Upper lobe of left lung (tissue), 6 donors: ENCODE data around the gene CCKAR. TPM values are rescaled to one million over a fixed set of nuclear protein-coding genes. Genes with fewer than 3 reads are reported as not detected.

Experiments used
- ATAC-seq, 2 donors: fragments of 200-7000 bp; cut with Tn5 transposase; one replicate each; pipeline ENCODE4 v1.9.1; 2022; ENCODE audit warnings: mild to moderate bottlenecking in 2 of 2, moderate library complexity in 2 of 2; ENCODE audit not compliant: low FRiP score in 2 of 2
- DNase-seq, 2 donors: peaks; one replicate each; pipeline ENCODE4 v3.0.0-alpha.2; 2019 to 2020
- H3K27ac ChIP-seq, 4 donors: fragments of 200-600 bp; sonication (generic); one replicate each; pipeline ENCODE4 v1.5.1; 2016 to 2019
- H3K27me3 ChIP-seq, 4 donors: fragments of 200-600 bp; sonication (generic); one replicate each; pipeline ENCODE4 v1.5.1; 2017 to 2019
- H3K36me3 ChIP-seq, 4 donors: fragments of 200-600 bp; sonication (generic); one replicate each; pipeline ENCODE4 v1.5.1; 2016 to 2019
- H3K4me1 ChIP-seq, 4 donors: fragments of 200-600 bp; sonication (generic); one replicate each; pipeline ENCODE4 v1.5.1; 2018 to 2019
- H3K4me3 ChIP-seq, 4 donors: fragments of 200-600 bp; sonication (generic); one replicate each; pipeline ENCODE4 v1.5.1; 2017 to 2019; ENCODE audit warnings: mild to moderate bottlenecking in 2 of 4, moderate library complexity in 1 of 4
- H3K9me3 ChIP-seq, 4 donors: fragments of 200-600 bp; sonication (generic); one replicate each; pipeline ENCODE4 v1.5.1; 2018 to 2019
- EP300 ChIP-seq, 4 donors: sonication (generic); formaldehyde crosslinking; IDR thresholded peaks; one replicate each; pipeline ENCODE4 v1.5.1; 2017; ENCODE audit warnings: antibody characterized with exemption in 4 of 4, control low read depth in 2 of 4
- POLR2A ChIP-seq, 4 donors: fragments of 450-650 bp; IDR thresholded peaks; one replicate each; pipeline ENCODE4 v1.5.1; 2016 to 2017; ENCODE audit warnings: antibody characterized with exemption in 4 of 4, mild to moderate bottlenecking in 2 of 4
- POLR2AphosphoS5 ChIP-seq, 2 donors: sonication (generic); formaldehyde crosslinking; IDR thresholded peaks; one replicate each; pipeline ENCODE4 v1.5.1; 2017; ENCODE audit warnings: antibody characterized with exemption in 2 of 2
- WGBS, 2 donors: methylation state at CpG; one replicate each; pipeline ENCODE4 v1.1.5; 2017 to 2018; 5-methylcytosine and 5-hydroxymethylcytosine counted together
- total RNA-seq, 6 donors: library from RNA; depleted of rRNA in 4 of 6; stranded (reverse); fragments of >200 nt in 4 of 6; gene quantifications; one replicate each; pipeline versions ENCODE4 v1.1.0 to v1.2.1, GENCODE V29; 2016 to 2021
- TF ChIP-seq, protein P1 (sequence below), 6 experiments: fragments of 450-650 bp in 4 of 6; fragments of 200-600 bp in 2 of 6; sonication (generic) in 2 of 6; IDR thresholded peaks; one replicate each; pipeline ENCODE4 v1.5.1; 2016 to 2019; ENCODE audit warnings: antibody characterized with exemption in 6 of 6
- donor health status: DM: no; HTN: no; CAD: no; lungs with moderate emphysema.
- donor health status: DM: no; HTN: yes; CAD: no; lungs with severe emphysema.

The CCKAR gene, protein sequence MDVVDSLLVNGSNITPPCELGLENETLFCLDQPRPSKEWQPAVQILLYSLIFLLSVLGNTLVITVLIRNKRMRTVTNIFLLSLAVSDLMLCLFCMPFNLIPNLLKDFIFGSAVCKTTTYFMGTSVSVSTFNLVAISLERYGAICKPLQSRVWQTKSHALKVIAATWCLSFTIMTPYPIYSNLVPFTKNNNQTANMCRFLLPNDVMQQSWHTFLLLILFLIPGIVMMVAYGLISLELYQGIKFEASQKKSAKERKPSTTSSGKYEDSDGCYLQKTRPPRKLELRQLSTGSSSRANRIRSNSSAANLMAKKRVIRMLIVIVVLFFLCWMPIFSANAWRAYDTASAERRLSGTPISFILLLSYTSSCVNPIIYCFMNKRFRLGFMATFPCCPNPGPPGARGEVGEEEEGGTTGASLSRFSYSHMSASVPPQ
- not detected for total RNA-seq

DNA sequence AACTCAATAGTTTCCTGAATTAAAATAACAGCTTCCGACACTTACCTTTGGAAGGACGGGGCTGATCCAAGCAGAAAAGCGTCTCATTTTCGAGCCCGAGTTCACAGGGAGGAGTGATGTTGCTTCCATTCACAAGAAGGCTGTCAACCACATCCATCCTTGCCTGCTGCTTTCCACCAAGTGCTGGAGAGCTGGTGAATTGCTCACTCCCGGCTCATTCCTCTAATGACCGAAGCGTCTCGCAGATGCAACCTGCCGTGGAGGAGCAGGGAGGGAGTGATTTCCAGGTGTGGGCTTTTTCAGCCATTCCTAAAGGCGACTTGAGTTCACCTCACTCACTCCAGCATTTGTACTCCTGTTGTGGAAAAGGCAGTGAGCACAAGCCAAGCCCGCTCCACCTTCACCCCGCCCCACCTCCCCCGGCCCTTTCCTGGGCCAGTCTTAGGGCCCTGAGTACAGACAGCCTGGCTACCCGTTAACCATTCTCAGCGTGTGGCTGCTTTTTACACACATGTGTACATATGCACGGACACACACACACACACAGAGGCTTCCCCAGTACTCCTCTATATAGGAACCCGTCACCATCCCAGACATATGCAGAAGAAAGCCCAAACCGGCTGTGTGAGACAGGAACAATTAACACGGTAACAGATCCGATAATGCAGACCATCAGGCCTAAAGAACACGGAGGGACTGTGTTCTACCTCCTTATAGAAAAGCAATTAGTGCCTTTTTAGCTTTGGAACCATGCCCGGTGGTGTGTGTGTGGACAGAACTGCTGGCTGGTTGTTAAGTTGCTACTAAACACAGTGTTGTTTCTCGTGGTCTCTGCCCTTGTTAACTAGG, at the start of gene CCKAR:
Gene CCKAR, minus strand, starts transcription at position 374 of the 849 bp plus-strand sequence. Its CDS starts 217 bp downstream, at position 157.
- Histone ChIP-seq H3K27me3 (no peaks in the 10 kb centered on the region), H3K36me3 (no peaks in the 10 kb centered on the region), H3K4me3 (no peak within 1 kb of the TSS), H3K9me3 (no peaks in the 10 kb centered on the region), H3K4me1 (no peaks in the 10 kb centered on the region), H3K27ac (no peak within 1 kb of the TSS)
- WGBS, 2 donors = 64 to 75% methylated on average over 20 to 24 of the region's 24 CpGs
- peak; percentile 10 to 59 for ATAC-seq
- TF ChIP-seq, protein P1, sequence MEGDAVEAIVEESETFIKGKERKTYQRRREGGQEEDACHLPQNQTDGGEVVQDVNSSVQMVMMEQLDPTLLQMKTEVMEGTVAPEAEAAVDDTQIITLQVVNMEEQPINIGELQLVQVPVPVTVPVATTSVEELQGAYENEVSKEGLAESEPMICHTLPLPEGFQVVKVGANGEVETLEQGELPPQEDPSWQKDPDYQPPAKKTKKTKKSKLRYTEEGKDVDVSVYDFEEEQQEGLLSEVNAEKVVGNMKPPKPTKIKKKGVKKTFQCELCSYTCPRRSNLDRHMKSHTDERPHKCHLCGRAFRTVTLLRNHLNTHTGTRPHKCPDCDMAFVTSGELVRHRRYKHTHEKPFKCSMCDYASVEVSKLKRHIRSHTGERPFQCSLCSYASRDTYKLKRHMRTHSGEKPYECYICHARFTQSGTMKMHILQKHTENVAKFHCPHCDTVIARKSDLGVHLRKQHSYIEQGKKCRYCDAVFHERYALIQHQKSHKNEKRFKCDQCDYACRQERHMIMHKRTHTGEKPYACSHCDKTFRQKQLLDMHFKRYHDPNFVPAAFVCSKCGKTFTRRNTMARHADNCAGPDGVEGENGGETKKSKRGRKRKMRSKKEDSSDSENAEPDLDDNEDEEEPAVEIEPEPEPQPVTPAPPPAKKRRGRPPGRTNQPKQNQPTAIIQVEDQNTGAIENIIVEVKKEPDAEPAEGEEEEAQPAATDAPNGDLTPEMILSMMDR (IDR thresholded peaks at IDR 0.05) = no peak
- TF ChIP-seq EP300 (IDR thresholded peaks at IDR 0.05) (no peak), POLR2A (IDR thresholded peaks at IDR 0.05) (no peak), POLR2AphosphoS5 (IDR thresholded peaks at IDR 0.05) (no peak)
- DNase-seq = no peak

DNA sequence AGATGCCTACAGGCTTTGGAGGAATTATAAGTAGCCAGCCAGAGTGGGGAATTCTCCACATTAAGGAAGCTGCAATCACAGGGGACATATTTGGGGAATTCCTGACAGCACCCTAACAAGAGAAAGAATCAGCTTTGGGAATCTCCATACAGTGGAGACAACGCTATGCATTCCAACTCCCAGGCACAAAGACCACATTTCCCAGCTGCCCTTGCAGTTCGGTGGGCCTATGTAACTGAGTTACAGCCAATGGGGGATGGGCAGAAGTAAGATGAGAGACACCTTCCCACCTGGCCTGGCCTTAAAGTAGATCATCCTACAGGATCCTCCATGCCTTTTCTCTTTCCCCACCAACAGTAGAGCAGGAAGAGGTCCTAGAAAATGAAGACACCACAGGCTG, 43.4 kb upstream of the CCKAR start:
- no peak for ATAC-seq
- no peak overlapping the region for H3K27ac ChIP-seq
- 88 to 97% methylated on average over 2 of the region's 2 CpGs for WGBS, 2 donors

DNA sequence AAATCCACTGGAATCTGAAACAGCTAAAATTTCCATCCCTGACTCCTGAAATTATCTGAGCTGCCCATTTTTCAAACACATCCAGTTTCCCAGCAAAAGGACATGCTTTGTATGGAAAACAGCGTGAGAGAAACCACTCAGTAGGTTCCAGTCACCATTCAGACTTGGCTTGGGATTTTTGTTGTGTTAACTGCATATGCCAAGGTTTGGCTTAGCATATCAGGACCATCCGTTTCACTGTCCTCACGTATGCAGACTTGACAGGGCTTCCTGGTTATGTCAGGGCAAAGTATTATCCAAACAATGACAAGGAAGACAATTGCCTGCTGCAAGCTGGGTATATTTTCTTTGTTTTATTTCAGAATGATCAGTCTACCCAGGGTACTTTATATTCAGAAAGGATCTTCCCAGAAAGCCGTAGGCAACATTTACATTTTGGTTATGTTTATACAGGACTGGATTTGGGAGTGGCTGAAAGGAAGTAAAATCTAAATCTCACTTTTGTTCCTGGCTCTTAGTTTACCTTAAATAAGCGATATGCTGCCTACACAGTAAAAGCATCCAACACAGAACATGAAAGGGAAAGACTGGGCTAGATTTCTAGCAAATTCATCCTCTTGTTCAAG, 41.3 kb upstream of the CCKAR start:
- no peak overlapping the region for H3K4me3 ChIP-seq
- WGBS, 2 donors = 47 to 56% methylated on average over 5 of the region's 5 CpGs
- TF ChIP-seq, protein P1 (IDR thresholded peaks at IDR 0.05) = no peak
- no peak for TF ChIP-seq EP300 (IDR thresholded peaks at IDR 0.05)
- no peak for TF ChIP-seq POLR2A (IDR thresholded peaks at IDR 0.05)
- no peak for TF ChIP-seq POLR2AphosphoS5 (IDR thresholded peaks at IDR 0.05)

More for the DNA sequence above, 43.4 kb upstream of the CCKAR start:
- no peak overlapping the region for H3K4me3 ChIP-seq
- no peaks in the 10 kb centered on the region for H3K27me3 ChIP-seq
- H3K9me3 ChIP-seq = peaks cover 0 to 5% (median 0%) of the 10 kb centered on the region in 4 donors
- no peak for DNase-seq
- H3K4me1 ChIP-seq = no peaks in the 10 kb centered on the region
- no peaks in the 10 kb centered on the region for H3K36me3 ChIP-seq
- TF ChIP-seq, protein P1 (IDR thresholded peaks at IDR 0.05) = no peak
- TF ChIP-seq POLR2AphosphoS5 (IDR thresholded peaks at IDR 0.05) = no peak
- TF ChIP-seq EP300 (IDR thresholded peaks at IDR 0.05) = no peak
- TF ChIP-seq POLR2A (IDR thresholded peaks at IDR 0.05) = no peak

DNA sequence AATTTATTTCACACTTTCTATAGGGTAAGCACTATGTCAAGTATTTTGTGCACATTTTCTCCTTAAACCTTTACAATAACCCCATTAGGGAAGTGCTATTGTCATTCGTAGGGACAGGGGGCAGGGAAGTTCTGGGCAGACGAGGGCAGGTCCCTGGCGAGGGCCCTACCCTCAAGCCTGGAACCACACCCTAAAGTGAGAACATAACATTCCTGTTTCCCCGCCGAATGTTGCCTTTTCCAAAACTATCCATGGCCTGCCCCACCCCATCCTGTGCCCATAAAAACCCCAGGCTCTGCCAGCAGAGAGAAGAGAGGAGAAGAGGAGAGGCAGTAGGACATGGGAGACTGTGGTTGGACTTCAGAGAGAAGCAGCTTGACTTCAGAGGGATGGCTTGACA, 39.8 kb upstream of the CCKAR start:
- H3K4me3 ChIP-seq = no peak overlapping the region
- ATAC-seq (no peak), DNase-seq (no peak)
- WGBS, 2 donors = 76 to 79% methylated on average over 5 of the region's 5 CpGs
- no peaks in the 10 kb centered on the region for H3K36me3 ChIP-seq
- no peaks in the 10 kb centered on the region for H3K27me3 ChIP-seq
- no peaks in the 10 kb centered on the region for H3K4me1 ChIP-seq
- TF ChIP-seq, protein P1 (IDR thresholded peaks at IDR 0.05) = no peak
- no peak for TF ChIP-seq POLR2AphosphoS5 (IDR thresholded peaks at IDR 0.05)
- no peak for TF ChIP-seq EP300 (IDR thresholded peaks at IDR 0.05)
- TF ChIP-seq POLR2A (IDR thresholded peaks at IDR 0.05) = no peak
- H3K27ac ChIP-seq = no peak overlapping the region
- H3K9me3 ChIP-seq = peaks cover 0 to 5% (median 0%) of the 10 kb centered on the region in 4 donors

More for the DNA sequence above, 41.3 kb upstream of the CCKAR start:
- Histone ChIP-seq H3K27ac (peak overlapping the region in 1 of 4 donors; percentile 39), H3K36me3 (no peaks in the 10 kb centered on the region), H3K4me1 (no peaks in the 10 kb centered on the region), H3K27me3 (no peaks in the 10 kb centered on the region), H3K9me3 (peaks cover 0 to 5% (median 0%) of the 10 kb centered on the region in 4 donors)
- DNase-seq (no peak), ATAC-seq (no peak)
